Astrocyte of the spinal cord (primary cell): Measurements from ENCODE around the gene ZNF493.

Experiments
- DNase-seq: peaks from one replicate; pipeline ENCODE4 v3.0.0; 2011; ENCODE audit warnings: low read depth, low spot score
- H3K4me3 ChIP-seq: 2 replicates; pipeline ENCODE4 v1.5.1; 2011; ENCODE audit warnings: low read depth, mild to moderate bottlenecking, low read length, moderate library complexity
- in situ Hi-C: cut with HindIII; loops from 2 replicates; pipeline ENCODE4 v1.10.0; 2017; ENCODE audit warnings: low sequenced_read_pairs
- TF ChIP-seq, protein P1 (sequence below): IDR thresholded peaks from 2 replicates; pipeline ENCODE4 v1.5.1; 2012; ENCODE audit warnings: low read depth, mild to moderate bottlenecking, low read length, inconsistent platforms

The ZNF493 gene

DNA sequence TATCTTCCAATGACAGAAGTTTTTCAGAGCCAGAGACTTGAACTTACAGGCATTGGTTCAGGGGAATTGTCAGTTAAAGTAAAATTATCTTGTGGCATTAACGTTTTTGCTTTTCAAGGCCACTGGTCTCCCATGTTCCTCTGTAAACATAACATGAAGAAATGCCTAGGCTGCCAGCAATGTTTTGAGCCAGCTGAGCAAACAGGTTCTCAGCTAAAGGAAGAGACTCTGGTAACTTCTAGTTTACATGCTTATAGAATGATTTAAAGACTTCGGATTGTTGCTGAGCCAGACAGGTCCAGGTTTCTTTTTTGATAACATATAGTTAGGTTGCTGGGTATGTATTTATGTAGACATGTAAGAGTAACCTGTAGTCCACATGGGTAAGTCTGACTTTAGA, 35.7 kb downstream of the ZNF493 start:
- in situ Hi-C loops: no loop called here
- DNase-seq: no peak
- TF ChIP-seq, protein P1, sequence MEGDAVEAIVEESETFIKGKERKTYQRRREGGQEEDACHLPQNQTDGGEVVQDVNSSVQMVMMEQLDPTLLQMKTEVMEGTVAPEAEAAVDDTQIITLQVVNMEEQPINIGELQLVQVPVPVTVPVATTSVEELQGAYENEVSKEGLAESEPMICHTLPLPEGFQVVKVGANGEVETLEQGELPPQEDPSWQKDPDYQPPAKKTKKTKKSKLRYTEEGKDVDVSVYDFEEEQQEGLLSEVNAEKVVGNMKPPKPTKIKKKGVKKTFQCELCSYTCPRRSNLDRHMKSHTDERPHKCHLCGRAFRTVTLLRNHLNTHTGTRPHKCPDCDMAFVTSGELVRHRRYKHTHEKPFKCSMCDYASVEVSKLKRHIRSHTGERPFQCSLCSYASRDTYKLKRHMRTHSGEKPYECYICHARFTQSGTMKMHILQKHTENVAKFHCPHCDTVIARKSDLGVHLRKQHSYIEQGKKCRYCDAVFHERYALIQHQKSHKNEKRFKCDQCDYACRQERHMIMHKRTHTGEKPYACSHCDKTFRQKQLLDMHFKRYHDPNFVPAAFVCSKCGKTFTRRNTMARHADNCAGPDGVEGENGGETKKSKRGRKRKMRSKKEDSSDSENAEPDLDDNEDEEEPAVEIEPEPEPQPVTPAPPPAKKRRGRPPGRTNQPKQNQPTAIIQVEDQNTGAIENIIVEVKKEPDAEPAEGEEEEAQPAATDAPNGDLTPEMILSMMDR: no peak
- H3K4me3 ChIP-seq: no peak overlapping the region

DNA sequence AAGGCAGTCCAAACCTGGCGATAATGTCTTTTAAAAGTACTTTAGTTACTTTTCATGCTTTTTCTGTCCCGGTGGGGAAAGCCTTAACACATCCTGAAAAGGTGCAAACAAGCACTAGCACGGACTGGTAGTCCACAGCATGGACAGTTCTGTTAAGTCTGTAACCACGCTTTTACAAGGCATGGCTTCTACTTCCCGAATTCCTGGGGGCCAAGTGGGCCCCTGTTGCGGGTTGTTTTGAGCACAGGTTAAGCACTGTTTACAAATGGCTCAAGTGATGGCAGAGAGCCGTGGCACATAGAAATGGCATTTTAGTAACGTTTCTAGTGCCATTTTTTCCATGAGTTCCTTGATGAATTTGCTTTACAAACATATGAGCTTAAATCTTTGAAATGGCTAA, 37.6 kb downstream of the ZNF493 start:
- no peak for DNase-seq
- H3K4me3 ChIP-seq: no peak overlapping the region
- TF ChIP-seq, protein P1: no peak
- in situ Hi-C loops: no loop called here

DNA sequence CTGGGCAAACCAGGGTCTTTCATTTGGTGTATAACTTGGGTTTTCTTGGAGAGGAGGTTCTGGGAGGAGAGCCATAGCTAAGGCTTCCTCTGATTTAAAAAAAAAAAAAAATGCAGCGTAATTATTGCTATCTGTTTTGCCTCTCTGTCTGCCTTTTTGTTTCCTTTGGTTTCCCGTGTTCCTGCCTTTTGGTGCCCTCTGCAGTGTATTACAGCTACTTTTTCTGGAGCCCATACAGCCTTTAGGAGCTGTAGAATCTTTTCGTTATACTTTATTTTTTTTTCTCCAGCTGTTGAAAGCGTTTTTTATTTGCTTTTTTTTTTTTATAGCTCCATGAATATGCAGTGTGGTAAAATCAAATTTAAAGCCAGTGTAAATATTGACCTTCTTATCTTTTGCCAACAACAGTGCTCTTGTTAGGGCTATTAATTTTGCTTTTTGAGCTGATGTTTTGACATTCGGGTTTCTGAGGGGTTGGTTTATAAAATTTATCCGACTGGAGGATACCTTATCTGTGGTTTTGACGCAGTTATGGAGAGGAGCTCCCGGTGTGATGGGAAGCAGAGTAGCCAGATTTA, 38.1 kb downstream of the ZNF493 start:
- DNase-seq: no peak
- TF ChIP-seq, protein P1: no peak
- H3K4me3 ChIP-seq: no peak overlapping the region
- in situ Hi-C loops: no loop called here

DNA sequence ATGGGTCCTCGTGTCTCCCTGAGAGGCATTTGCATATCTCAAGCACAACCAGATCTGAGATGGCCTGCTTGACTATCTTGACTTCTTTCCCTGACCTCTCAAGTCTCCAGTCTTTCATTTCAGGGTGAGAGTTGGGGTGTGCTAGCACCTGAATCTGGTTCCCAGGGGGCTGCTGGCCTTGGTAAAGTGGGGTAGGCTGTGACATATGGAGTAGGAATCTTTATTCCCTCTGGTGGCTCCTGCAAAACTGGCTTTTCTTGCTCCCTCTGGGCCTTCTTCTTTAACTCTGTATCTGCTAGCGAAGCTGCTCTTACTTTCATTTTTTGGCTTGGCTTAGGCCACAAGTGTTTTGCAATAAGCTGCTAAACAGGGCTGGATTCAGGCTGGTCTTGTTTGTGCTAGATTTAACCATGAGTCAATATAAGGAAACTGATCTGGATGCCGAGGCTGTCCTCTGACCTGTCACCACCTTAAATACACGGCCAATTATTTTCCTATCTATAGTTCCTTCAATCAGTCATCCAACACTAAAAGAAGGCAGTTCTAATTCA, 42.3 kb downstream of the ZNF493 start:
- H3K4me3 ChIP-seq: no peak overlapping the region
- in situ Hi-C loops: no loop called here
- TF ChIP-seq, protein P1: no peak
- DNase-seq: no peak

DNA sequence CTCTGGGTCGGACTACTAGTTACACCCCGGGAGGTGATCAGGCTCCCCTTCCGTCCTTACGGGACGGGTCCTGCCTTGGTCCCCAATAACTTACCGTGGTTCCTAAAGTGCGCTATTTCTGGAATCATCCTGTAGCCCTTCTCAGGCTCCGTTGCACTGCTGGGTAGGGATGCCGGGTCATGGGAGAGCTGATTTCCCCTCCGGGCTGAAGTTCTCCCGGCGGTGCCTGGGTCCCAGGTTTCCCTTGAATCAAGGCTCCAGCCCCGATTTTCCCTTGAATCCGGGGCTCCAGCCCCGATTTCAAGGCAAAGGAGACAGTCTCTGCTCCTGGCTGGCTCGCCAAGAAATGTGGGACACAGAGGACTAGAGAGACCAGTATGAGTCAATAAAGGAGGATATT, 43.4 kb downstream of the ZNF493 start:
- H3K4me3 ChIP-seq: no peak overlapping the region
- TF ChIP-seq, protein P1: no peak
- in situ Hi-C loops: no loop called here
- DNase-seq: no peak

DNA sequence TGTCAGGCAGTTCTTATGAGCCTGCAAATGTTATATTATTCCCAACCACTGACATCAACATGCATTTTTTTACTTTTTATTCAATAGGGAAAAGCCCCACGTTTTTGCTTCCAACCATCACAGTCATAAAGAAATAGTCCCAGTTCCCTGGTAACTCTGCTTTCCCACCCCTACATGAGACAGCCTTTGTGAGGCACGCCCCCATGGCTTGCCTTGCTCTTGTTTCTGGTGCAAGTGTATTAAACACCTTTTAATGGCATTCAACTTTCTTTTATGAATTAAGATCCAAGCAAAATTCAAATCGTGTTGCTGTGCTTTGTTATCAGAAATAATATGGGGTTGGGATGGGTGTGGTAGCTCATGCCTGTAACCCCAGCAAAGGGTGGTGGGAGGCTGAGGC, 54.3 kb downstream of the ZNF493 start:
- H3K4me3 ChIP-seq: no peak overlapping the region
- no peak for DNase-seq
- in situ Hi-C loops: no loop called here
- TF ChIP-seq, protein P1: no peak

DNA sequence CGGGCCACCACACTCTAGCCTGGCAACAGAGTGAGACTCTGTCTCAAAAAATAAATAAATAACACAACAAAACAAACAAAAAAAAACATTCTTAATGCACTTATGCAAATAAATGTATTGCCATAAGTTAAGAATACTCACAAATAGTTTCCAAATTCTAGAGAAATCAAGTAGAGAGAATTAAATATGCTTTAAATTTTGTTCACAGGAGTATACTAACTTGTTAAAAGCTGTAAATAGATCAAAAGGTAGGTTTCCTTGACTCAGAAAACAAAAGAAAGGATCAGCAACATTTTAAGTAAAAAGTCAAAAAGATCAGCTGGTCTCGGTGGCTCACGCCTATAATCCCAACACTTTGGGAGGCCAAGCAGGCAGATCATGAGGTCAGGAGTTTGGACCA, 58.0 kb downstream of the ZNF493 start:
- no peak for DNase-seq

More for the DNA sequence above, 58.0 kb downstream of the ZNF493 start:
- in situ Hi-C loops: no loop called here
- H3K4me3 ChIP-seq: no peak overlapping the region
- TF ChIP-seq, protein P1: no peak
